Renal pelvis (tissue), 4 donors: Measurements from ENCODE around the gene THADA. TPM values are rescaled to one million over a fixed set of nuclear protein-coding genes. Genes with fewer than 3 reads are reported as not detected.
"Not testable (repeated sequence)": the region's sequence is repeated elsewhere in the genome, so short reads cannot be mapped to it uniquely, and the experiment has no call there.

Source experiments
- DNase-seq: peaks from one replicate; pipeline ENCODE4 v3.0.0-alpha.2; 2013
- polyA plus RNA-seq, 3 donors: library from polyadenylated mRNA; unstranded; fragments of 120-200 nt; gene quantifications; one replicate each; pipeline ENCODE4 v1.2.1, GENCODE V29; 2013; ENCODE audit not compliant: insufficient read length in 3 of 3

The THADA gene
- polyA plus RNA-seq, 3 donors: 32.4 to 42.0 (median 39.2) TPM

- no peak for DNase-seq
Measured at GRCh38 chr2:43417300-43417699, 178.5 kb downstream of the THADA start.

- no peak for DNase-seq
Measured at GRCh38 chr2:43415592-43415991, 180.2 kb downstream of the THADA start.

GRCh38 chr2:43414586-43415135 is 181.2 kb downstream of the THADA start:
- DNase-seq: no peak

GRCh38 chr2:43414033-43414432 is 181.8 kb downstream of the THADA start:
- DNase-seq: no peak

- no peak for DNase-seq
Measured at GRCh38 chr2:43412114-43412753, 183.6 kb downstream of the THADA start.

- DNase-seq: no peak
Measured at GRCh38 chr2:43410055-43410604, 185.7 kb downstream of the THADA start.

- no peak for DNase-seq
Measured at GRCh38 chr2:43408407-43409160, 187.3 kb downstream of the THADA start.

- DNase-seq: no peak
Measured at GRCh38 chr2:43407935-43408334, 187.9 kb downstream of the THADA start.

GRCh38 chr2:43406651-43407279 is 189.1 kb downstream of the THADA start:
- no peak for DNase-seq

- peak; percentile 82 for DNase-seq
Measured at GRCh38 chr2:43405829-43406228, 190.0 kb downstream of the THADA start.

GRCh38 chr2:43402452-43402937 is 193.3 kb downstream of the THADA start:
- no peak for DNase-seq

- no peak for DNase-seq
Measured at GRCh38 chr2:43402002-43402401, 193.8 kb downstream of the THADA start.

- DNase-seq: no peak
Measured at GRCh38 chr2:43400508-43400907, 195.3 kb downstream of the THADA start.

- DNase-seq: no peak
Measured at GRCh38 chr2:43399515-43400264, 196.1 kb downstream of the THADA start.

GRCh38 chr2:43399098-43399497 is 196.7 kb downstream of the THADA start:
- DNase-seq: no peak

- DNase-seq: no peak
Measured at GRCh38 chr2:43397821-43398220, 198.0 kb downstream of the THADA start.

- DNase-seq: no peak
Measured at GRCh38 chr2:43397411-43397810, 198.4 kb downstream of the THADA start.

- not testable (repeated sequence) for DNase-seq
Measured at GRCh38 chr2:43396344-43396743, 199.5 kb downstream of the THADA start.

GRCh38 chr2:43393918-43394317 is 201.9 kb downstream of the THADA start:
- no peak for DNase-seq

GRCh38 chr2:43391878-43392215 is 204.0 kb downstream of the THADA start:
- DNase-seq: no peak

- no peak for DNase-seq
Measured at GRCh38 chr2:43391201-43391877, 204.5 kb downstream of the THADA start.
